ENCODE measurements around the gene MANBA.

DNA sequence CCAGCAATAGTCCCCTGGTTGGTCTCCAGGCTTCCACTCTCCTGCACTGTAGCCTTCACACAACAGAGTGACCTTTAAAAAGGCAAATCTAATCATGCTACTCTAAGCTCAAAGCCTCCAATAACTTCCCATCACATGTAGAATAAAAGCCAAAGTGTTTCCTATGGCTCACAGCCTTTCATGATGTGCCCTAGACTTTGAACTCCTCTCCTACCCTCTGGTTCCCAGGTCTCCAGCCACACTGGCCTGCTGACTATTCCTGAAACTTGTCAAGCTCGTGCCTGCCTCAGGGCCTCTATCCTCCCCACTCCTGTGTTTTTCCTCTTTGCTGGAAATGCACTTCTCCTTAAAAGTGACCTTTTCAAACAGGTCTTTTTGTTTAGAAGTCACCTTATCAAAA lies 3.1 kb downstream of the MANBA start:
- TF ChIP-seq CTCF (IDR thresholded peaks at IDR 0.05) (no peak), POLR2A (IDR thresholded peaks at IDR 0.05) (no peak)

Data from ovary (tissue), 3 donors.